NOMO-1 treated with dmso at 0.1 percent for 144 hours (cell line): ENCODE results near the gene IMPA2.
"Not testable (repeated sequence)": the region's sequence is repeated elsewhere in the genome, so short reads cannot be mapped to it uniquely, and the experiment has no call there.

Source experiments
- DNase-seq: peaks from one replicate; lab custom pipeline; 2025; ENCODE audit not compliant: unreplicated experiment; lab: John Stamatoyannopoulos, UW

Gene IMPA2

GRCh38 chr18:12067671-12068070, 86.4 kb downstream of the IMPA2 start:
- DNase-seq = no peak

GRCh38 chr18:12068316-12068949, 87.1 kb downstream of the IMPA2 start:
- not testable (repeated sequence) for DNase-seq

- DNase-seq = no peak
Observed at GRCh38 chr18:12068950-12069320, 87.6 kb downstream of the IMPA2 start.

GRCh38 chr18:12071066-12071465, 89.8 kb downstream of the IMPA2 start:
- DNase-seq = not testable (repeated sequence)

- no peak for DNase-seq
Observed at GRCh38 chr18:12072996-12073395, 91.7 kb downstream of the IMPA2 start.

- DNase-seq = no peak
Observed at GRCh38 chr18:12074736-12075135, 93.4 kb downstream of the IMPA2 start.

GRCh38 chr18:12076424-12077140, 95.3 kb downstream of the IMPA2 start:
- no peak for DNase-seq

- not testable (repeated sequence) for DNase-seq
Observed at GRCh38 chr18:12077994-12078393, 96.7 kb downstream of the IMPA2 start.

GRCh38 chr18:12079491-12080237, 98.4 kb downstream of the IMPA2 start:
- no peak for DNase-seq
